ENCODE data around the gene ARHGAP1. TPM values are rescaled to one million over a fixed set of nuclear protein-coding genes. Genes with fewer than 3 reads are reported as not detected.

Gene ARHGAP1
- total RNA-seq, 2 donors from 2014 or later: 106 to 159 TPM

DNA sequence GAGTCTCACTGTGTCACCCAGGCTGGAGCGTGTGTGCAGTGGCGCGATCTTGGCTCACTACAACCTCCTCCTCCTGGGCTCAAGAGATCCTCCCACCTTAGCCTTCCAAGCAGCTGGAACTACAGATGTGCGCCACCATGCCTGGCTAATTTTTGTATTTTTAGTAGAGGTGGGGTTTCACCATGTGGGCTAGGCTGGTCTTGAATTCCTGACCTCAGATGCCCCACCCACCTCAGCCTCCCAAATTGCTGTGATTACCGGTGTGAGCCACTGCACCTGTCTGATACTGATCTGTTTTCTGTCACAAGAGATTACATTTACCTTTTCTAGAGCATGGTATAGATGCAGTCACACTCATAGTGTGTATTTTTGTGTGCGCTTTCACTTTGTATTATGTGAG is 71.5 kb downstream of the ARHGAP1 start:
- H3K9me3 ChIP-seq: no peaks in the 10 kb centered on the region
- TF ChIP-seq, protein P1, sequence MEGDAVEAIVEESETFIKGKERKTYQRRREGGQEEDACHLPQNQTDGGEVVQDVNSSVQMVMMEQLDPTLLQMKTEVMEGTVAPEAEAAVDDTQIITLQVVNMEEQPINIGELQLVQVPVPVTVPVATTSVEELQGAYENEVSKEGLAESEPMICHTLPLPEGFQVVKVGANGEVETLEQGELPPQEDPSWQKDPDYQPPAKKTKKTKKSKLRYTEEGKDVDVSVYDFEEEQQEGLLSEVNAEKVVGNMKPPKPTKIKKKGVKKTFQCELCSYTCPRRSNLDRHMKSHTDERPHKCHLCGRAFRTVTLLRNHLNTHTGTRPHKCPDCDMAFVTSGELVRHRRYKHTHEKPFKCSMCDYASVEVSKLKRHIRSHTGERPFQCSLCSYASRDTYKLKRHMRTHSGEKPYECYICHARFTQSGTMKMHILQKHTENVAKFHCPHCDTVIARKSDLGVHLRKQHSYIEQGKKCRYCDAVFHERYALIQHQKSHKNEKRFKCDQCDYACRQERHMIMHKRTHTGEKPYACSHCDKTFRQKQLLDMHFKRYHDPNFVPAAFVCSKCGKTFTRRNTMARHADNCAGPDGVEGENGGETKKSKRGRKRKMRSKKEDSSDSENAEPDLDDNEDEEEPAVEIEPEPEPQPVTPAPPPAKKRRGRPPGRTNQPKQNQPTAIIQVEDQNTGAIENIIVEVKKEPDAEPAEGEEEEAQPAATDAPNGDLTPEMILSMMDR (IDR thresholded peaks at IDR 0.05): no peak
- no peak overlapping the region for H3K4me3 ChIP-seq
- DNase-seq (ENCODE audit: low spot score) (no peak), ATAC-seq (ENCODE audit: insufficient number of reproducible peaks, low FRiP score, low read depth) (no peak)
- no peaks in the 10 kb centered on the region for H3K27me3 ChIP-seq (replicated peaks; ENCODE audit: insufficient read depth)
- H3K4me1 ChIP-seq (ENCODE audit: control insufficient read depth in 1 of 2, low read depth in 2 of 2): no peaks in the 10 kb centered on the region
- no peak overlapping the region for H3K27ac ChIP-seq
- H3K36me3 ChIP-seq: peaks cover 24% of the 10 kb centered on the region

Other genes starting within 250 kb of the ARHGAP1 start
- gene AMBRA1, start 106.6 kb downstream of the ARHGAP1 start, total RNA-seq: 10 to 100 TPM; 35.2 to 42.2 TPM
- gene HARBI1, start 83.4 kb downstream of the ARHGAP1 start, total RNA-seq: 1 to 10 TPM in 1 of 2 donors, not detected in 1; 1.1 TPM
- gene ATG13, start 83.1 kb downstream of the ARHGAP1 start, total RNA-seq: 100 to 1,000 TPM; 121 to 144 TPM
- gene ZNF408, start 412 bp upstream of the ARHGAP1 start, total RNA-seq: 10 to 100 TPM in 1 of 2 donors, 1 to 10 TPM in 1; 5.9 to 11.9 TPM
- not detected for gene F2, start 18.6 kb upstream of the ARHGAP1 start, total RNA-seq
- 10 to 100 TPM; 34.7 to 37.1 TPM for gene CKAP5, start 145.7 kb upstream of the ARHGAP1 start, total RNA-seq
- gene LRP4, start 217.9 kb upstream of the ARHGAP1 start, total RNA-seq: 10 to 100 TPM in 1 of 2 donors, 1 to 10 TPM in 1; 8.4 to 21.2 TPM
- gene CSTPP1, start 236.1 kb upstream of the ARHGAP1 start, total RNA-seq: 10 to 100 TPM; 23.4 to 27.6 TPM